ENCODE data around the gene AHSA1.

Gene AHSA1

DNA sequence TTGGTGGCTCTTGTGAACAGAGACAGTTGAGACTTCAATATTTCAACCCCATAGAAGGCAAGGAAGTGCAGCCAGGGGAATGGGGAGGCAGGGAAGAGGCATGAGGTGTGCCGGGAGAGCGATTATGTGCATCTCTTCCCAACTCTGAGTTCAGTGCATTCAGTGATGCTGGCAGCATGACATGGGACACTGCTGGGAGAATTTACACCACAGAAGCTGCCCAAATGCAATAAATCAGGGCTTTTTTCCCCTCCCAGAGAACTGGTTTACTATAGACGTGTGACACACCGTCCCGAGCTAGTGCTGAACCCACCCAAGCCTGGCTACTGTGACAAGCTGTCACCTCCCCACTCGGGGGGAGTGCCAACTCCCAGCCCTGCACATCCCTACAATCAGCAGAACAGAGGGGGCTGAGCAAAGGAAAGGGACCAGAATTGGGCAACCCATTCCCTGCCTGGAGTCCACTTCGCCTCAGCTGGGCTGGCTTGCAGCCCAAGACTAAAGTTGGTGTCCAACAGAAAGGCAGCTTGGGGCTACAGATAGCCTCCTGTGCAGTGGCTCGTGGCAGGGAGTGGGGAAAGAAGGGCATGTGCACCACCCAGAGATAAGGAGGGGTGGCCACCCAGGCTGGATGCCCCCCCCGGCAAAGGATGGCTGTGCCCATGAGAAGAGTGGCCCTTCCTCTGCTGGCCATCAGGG is 16.7 kb downstream of the AHSA1 start:
- no peak for FAIRE-seq

DNA sequence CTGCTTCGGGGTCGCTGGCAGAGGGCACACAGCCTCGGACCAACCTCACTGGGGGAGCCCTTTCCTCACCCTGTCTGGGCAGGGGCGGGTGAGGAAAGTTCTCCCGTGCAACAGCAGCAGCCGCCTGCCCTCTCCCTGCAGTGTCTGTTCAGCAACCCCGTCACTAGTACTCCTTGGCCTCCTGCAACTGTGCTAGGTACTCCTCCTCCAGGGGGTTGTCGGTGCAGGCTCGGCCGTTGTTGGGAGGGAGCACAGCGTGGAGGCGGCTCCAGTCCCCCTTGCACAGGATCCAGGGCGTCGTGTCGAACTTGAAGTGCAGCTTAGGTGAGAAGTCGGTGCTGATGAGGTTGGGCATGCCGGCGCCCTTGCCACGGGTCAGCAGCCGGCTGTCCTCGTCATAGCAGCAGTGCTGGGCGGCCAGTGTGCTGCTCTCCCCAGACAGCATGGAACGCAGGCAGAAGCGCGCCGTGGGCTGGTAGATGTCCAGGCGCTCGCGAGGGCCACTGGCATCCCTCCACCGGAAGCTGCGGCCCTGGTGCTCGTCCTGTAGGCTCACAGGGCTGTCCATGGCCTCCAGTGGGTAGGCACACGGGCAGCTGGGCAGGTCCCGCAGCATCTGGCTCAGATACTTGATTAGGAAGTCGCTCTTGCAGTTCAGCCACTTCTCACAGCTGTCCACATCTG is 17.7 kb downstream of the AHSA1 start:
- FAIRE-seq: no peak

DNA sequence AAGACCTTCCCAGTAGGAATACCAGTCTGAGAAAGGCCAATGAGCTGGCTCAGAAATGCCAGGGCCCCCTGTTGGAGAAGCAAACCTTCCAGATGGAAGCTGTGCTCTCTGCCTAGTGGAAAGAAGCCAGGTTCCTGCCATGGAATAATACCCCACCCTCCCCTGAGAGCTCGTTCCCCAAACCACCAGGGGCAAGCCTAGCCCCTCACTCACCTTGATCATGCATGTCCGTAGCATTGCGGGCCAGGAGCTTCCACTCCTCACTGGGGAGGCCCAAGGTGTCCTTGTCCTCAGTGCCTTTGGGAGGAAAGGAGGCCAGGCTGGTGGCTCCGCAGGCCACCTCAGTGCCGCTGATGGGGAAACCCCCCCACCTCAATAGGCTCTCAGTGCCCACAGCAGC is 20.1 kb downstream of the AHSA1 start:
- no peak for FAIRE-seq

DNA sequence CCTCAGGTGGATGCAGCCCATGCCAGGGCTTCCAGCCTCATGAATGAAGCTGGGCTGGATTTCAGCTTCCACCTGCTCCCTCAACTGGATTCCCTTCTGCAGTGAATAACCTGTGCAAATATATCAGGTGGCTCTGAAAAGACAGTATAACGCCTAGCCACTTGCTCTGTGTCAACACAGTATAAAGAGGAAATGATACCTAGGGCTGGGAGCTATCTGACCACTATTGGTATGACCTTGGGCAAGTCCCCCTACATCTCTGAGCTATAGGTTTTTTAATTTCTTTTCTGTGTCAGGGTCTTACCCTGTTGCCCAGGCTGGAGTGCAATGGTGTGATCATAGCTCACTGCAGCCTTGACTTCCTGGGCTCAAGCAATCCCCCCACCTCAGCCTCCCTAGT is 20.9 kb downstream of the AHSA1 start:
- no peak for FAIRE-seq

DNA sequence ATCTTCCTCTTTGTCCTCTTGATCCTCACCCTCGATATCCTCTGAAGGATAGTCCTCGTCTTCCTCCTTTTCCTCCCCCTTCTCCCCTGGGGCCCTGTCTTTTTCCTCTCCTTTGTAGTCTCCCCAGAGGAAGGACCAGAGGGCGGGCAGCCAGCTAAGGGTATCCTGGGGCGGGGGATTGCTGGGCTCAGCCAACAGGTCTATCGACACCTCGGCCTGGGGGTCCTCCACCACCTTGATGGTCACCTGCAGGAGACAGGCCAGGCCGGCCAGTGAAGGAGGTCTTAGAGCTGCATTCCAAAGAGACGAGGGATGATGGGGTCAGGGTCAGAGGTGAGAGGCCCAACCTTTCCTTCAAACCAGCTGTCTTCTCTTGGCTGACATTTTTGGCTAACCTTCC is 24.5 kb downstream of the AHSA1 start:
- FAIRE-seq: no peak

DNA sequence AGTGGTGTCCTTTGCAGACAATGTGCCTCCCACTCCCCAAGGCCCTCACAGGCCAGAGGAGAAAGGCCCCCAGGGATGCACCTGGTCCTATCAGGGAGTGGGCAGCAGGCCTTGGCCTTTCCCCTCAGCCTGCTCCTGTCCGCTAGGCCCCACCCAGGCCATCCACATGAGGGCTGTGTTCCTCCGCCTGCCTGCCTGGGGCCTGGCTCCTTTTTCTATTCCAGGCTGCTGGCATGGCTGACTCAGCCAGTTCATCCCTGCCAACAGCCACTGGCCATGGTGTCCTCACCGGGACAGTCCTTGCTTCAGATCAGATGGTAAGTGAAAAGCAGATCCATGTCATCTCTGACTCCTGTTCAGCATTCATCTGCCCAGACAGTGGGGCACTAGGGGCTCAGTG is 27.4 kb downstream of the AHSA1 start:
- no peak for FAIRE-seq

DNA sequence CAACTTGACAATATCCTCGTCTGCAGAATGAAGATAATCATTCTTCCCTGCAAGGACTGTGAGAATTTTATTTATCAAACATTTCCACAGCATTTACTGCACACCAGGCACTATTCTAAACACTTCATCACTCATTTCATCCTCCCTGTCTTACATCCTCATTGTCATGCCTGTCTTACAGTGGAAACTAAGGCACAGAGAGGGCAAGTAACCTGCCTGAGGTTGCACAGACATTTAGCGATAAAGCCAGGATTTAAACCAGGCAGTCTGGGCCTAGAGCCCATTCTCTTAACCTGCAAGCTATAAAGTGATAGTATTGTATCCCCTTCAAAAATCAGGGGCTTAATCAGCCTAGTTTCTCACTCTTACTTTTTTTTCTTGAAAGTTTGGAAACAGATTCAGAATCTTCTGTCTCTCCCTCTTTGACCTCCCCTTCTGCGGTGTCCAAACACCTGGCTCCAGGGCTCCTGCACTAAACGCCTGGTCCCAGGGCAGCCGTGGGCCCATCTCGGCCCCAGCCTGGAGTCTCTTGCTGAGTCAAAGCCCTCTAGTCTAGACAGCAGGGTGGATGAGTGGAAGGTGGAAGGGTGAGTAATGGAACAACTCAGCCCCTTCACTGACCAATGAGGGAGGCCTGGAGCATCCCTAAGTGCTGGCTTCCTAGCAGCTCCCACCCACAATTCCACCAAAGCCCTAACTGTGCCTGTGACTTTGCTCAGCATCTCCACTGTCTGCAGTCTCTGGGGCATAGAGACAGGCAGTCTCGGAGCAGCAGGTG is 28.2 kb downstream of the AHSA1 start:
- FAIRE-seq: no peak

DNA sequence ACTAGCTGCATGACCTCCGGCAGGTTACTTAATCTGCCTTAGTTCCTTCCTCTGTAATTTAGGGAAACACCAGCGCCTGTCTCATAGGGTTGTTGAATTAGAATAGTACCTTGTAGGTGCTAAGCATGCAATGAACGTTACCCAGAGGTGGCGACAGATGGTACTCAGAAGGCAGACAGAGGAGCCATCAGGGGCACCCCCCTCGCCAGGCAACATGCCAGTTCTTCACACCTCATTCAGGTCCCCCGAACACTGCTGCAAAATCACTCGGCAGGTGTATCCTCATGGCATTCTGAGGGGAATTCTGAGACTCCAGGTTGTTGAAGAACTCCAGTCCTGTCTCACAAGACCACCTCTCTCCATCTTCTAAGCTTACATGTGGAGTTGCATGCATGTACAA is 30.7 kb downstream of the AHSA1 start:
- FAIRE-seq: no peak

DNA sequence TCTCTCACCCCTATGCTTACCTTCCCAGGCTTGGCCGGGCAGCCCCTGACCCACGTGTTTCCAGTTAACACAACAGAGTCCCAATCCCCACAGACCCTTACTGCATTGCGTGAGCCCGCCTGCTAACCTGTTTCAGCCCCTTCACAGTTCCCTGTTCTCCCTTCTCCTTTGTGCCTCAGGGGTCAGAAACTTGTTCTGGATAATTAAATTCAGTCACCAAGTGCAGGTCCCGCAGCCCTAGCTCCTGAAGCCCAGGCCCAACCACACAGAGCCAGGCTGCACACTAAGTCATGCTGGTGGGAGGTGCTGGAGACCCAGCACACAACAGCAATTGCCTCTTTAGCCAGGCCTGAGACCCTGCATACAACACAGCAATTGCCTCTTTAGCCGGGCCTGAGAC is 31.1 kb downstream of the AHSA1 start:
- FAIRE-seq: no peak

DNA sequence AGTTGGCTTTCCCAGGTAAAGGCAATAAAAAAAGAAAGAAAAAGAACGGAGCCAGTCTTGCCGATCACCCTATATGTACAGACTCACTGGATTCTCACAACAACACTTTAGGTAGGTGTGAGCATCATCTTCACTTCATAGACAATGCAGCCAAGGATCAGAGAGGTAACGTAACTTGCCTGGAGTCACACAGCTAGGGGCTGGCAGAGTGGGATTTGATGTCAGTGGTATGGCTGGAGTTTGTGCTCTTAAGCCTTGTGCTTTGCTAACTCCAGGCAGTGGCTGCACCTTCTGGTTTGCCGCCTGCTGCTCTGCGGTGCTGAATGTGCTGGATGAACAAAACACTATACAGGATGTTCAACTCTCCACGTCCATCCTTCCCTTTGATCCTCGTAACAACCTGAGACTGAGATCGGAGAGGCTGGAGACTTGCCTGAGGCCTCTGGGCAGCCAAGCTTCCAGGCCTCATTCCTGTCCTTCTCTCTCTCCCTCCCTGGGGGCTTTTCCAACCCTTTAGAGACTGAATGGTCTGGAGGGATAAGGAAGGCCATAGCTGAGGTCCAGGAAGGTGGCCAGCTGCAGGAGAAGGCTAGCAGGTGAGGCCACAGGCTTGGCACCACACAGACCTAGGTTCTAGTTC is 32.6 kb downstream of the AHSA1 start:
- no peak for FAIRE-seq

DNA sequence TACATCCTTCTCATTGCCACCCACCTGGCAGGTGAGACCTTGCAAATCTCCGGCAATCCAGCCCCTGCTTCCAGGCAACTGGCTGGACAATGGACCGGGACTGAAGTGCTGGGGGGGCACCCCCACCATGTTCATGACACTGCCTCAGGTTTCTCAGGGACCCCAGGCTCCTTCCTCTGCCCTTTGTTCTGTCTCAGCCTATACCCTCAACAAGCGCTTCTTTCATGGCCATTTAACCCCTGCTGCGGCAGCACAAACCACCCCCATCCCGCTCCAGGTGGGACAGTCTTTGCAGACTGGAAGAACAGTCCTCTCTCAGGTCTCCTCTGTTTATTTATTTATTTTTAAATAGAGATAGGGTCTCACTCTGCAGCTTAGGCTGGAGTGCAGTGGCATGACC is 33.2 kb downstream of the AHSA1 start:
- FAIRE-seq: no peak

DNA sequence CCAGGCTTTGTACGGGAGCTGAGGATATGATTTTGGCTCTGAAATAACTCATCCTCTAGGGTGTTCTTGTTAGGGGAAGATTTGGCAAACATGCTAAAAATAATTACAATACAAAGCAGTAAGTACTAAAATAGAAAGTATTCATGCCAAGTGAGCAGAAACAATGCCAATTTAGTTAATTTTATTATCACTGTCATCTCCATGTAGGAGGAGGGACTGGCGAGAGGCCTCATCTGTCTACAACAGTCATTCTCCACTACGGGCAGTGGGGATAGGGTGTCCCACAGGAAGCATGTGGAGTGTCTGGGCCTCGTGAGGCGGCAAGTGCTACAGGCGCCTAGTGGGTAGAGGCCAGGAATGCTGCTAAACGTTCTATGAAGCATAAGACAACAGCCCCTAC is 37.4 kb downstream of the AHSA1 start:
- FAIRE-seq: no peak

DNA sequence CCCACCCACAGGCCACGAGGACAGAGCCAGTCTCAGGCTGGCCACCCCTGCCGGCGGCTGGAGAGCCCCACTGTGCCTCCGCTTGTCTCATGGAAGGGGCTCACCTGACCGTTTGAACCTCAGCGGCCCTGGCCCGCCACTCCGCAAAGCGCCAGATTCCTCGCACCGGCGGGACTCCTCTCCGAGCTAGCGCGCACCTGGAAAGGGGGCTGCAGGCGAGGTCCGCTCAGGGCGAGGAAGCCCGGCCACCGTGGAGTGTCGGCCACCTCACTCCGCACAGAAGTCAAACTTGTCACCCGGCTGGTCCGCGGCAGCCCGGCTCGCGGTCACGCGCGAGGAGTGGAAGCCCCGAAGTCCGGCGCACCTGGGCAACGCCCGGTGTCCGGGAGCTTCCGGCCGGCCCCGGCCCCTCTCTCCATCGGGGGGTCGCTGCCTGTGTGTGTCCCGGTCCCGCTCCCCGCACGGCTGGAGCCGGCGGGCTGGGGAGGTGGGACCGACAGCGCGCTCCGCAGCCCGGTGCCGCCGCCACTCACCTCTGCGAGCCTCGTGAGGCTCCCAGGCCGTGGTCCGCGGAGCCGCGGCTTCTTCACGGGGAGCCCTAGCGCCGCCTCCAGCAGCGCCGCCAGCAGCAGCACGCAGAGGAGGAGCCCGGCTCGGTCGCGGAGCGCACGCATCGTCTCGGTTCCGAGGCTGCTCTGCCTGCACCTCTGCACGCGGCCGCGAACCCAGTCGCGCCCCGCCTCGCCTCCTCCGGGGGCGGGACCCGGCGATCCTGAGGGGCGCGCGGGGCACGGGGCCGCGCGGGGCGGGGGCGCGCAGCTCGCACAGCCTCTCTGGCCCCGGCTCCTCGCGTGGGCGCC is 40.5 kb downstream of the AHSA1 start, which contains the start of gene ISM2:
Gene ISM2 (minus strand): TSS at position 697 of the 860 bp plus-strand sequence. CDS start 23 bp downstream, at position 674.
- no peak for FAIRE-seq

DNA sequence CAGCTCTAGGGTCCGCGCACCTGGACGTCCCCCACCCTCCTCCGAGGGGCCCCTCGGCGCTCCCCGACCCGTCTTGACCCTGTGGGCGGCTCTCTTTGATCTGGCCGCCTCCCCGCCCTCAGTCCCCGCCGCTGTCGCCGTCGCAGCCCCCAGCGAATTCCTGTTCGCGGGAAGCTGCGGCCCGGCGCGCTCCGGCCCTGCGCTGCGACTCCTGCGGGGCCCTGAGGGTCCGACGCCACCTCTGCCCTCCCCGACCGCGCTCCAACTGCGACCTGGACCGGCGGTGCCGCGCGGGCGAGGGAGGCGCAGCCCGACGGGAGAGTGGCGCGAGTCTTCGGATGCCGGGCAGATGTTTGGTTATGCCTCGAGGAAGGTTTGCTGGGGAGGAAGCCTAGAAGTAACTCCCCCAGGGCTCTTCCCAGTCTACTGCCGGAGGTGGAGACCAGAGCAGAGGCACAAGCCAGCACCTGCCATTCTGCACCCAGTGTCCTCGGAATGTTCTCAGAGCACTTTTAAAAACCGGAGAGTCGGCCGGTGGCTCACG is 41.2 kb downstream of the AHSA1 start:
- no peak for FAIRE-seq

DNA sequence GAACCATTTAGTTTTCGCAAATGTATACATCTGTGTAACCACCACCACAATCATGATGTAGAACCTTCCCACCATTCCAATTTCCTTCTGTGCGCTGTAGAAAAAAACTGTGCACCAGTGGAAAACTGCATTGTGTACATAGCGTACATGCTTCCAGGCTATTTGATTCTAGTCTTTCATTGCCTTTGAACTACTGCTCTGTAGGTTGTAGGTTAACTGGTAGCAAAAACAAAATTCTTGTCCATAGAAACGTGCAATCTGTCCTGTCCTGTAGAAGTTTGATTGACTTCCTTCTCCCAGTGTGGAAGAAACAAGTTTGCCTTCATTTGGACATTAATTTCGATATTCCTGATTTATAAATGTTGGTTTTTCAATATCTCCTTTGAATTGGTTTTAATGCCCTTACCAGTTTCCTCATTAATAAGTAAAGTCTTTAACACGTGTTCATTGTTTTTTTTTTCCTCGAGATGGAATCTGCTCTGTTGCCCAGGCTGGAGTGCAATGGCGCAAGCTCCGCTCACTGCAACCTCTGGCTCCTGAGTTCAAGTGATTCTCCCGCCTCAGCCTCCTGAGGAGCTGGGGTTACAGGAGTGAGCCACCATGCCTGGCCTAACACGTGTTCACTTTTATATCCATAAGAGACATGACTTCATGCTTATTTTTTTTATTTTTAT is 44.4 kb downstream of the AHSA1 start:
- peak; percentile 28 for FAIRE-seq

DNA sequence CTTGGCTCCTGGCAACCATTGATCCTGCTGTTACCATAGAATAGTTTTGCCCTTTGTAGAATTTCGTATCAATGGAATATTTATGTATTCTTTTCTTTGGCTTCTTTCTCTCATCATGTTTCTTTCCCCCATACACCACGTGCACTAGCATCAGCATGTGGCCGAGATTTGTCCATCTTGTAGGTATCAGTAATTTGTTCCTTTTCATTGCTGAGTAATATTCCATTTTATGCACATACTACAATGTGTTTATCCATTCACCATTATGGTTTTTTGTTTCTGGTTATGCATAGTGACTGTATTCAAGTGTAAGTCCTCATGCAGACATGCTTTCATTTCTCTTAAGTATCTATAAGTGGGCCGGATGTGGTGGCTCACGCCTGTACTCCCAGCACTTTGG is 45.2 kb downstream of the AHSA1 start:
- no peak for FAIRE-seq

DNA sequence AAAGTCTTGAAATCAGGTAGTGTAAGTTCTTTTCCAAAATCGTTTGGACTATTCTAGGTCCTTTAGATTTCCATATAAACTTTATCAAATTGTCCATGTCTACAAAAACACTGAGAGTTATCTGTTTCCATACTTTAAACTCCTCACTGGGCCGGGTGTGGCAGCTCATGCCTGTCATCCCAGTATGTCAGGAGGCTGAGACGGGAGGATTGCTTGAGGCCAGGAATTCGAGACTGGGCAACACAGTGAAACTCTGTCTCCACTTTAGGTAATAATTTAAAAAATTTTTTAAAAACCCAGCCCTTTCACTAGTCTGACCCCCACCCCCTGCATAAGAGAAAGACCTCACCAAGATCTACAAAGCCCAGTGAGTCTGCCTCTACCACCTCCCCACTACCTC is 47.1 kb downstream of the AHSA1 start:
- no peak for FAIRE-seq

DNA sequence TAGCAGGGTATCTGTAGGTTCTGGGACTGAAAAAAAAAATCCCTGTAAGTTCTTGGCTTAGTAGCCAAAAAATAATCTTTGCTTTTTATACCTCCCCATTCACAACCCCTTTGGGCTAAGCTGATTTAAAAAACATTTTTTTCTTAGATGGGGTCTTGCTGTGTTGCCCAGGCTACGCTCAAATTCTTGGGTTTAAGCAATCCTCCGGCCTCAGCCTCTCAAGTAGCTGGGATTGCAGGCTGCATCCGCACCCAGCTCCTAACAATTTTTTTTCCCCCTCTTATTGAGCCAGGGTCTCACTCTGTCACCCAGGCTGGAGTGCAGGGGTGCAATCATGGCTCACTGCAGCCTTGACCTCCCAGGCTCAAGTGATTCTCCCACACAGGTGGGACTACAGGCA is 49.9 kb downstream of the AHSA1 start:
- FAIRE-seq: no peak

DNA sequence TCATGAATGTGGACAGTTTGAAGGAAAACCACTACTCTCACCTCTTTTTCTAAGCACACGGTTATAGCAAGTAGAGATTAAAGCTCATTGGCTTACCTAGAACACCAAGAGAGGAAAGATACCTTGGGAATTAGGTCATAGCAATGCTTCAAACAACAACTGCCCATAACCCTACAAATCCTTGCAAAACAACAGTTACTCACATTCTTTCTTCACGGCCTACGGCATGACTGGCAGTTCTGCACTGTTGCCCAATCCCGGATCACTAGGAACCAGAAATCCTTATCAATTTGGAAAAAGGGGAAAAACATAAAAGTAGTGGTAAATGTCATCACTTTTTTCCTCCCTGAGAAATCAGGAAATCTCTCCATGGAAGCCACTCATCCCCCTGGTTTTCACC is 50.4 kb downstream of the AHSA1 start:
- peak; percentile 62 for FAIRE-seq

DNA sequence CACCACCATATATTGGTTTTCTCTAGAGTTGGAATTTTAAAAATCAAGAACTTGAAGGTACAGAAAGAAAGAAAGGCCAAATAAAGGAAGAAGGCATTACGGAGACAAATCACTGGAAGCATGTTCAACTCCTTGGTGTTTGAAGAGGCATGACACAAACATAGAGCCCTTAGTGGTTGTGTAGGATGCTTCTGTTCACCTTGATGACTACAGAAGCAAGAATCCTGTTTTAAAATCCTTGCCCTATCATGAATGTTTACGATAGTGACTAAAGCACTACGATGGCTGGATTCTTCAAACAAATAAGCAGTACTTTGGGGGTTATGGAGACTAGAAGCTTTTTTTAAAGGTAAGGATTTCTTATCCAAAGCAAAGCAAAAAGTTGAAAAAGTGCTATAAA is 51.0 kb downstream of the AHSA1 start:
- FAIRE-seq: no peak

DNA sequence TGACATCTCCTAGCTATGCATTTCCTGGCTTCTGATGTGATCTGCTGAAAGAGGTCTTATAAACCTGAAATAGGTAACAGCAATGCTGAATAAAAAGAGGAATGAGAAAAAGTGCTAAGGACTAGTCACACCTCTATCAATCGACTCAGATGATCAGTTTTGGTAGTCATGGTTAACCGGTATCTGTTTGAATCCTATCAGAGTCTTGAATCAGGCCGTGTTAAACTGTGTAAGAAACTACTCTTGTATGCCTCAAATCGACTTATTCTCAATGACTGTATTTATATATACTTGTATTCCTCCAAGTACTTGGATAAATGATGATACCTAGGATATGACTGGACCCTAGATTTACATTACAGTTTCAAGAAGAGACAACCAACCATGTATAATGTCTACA is 51.5 kb downstream of the AHSA1 start:
- no peak for FAIRE-seq

Data from G401.6 (cell line).